Bronchial epithelial cell (primary cell): ENCODE data around the gene AGXT. TPM values are rescaled to one million over a fixed set of nuclear protein-coding genes. Genes with fewer than 3 reads are reported as not detected.
"Not testable (repeated sequence)": the region's sequence is repeated elsewhere in the genome, so short reads cannot be mapped to it uniquely, and the experiment has no call there.

Source experiments
- DNase-seq: peaks from one replicate; pipeline ENCODE4 v3.0.0-alpha.2; 2010; ENCODE audit warnings: low read depth
- FAIRE-seq: peaks from 2 replicates; lab custom pipeline; 2011; peaks lifted over from hg19 to GRCh38; lab: Jason Lieb, UNC
- H3K27me3 ChIP-seq: 2 replicates; pipeline ENCODE4 v1.5.1; 2011; ENCODE audit warnings: low read length; ENCODE audit not compliant: control insufficient read depth, insufficient read depth
- H3K36me3 ChIP-seq: 2 replicates; pipeline ENCODE4 v1.5.1; 2011; ENCODE audit warnings: low read length; ENCODE audit not compliant: control insufficient read depth, insufficient read depth
- H3K4me3 ChIP-seq: 2 replicates; pipeline ENCODE4 v1.5.1; 2011; ENCODE audit warnings: mild to moderate bottlenecking, low read depth, low read length, control low read depth
- total RNA-seq: library from RNA; depleted of rRNA; stranded (reverse); fragments of >200 nt; gene quantifications from 2 replicates; pipeline ENCODE4 v1.2.1, GENCODE V29; 2014
- TF ChIP-seq, protein P1 (sequence below): IDR thresholded peaks from 2 replicates; pipeline ENCODE4 v1.5.1; 2011; ENCODE audit warnings: mild to moderate bottlenecking, moderate library complexity, low read length, control low read depth, inconsistent platforms; ENCODE audit not compliant: insufficient read depth, severe bottlenecking

The AGXT gene
- total RNA-seq, 1 donor from 2014 or later = not detected

DNA sequence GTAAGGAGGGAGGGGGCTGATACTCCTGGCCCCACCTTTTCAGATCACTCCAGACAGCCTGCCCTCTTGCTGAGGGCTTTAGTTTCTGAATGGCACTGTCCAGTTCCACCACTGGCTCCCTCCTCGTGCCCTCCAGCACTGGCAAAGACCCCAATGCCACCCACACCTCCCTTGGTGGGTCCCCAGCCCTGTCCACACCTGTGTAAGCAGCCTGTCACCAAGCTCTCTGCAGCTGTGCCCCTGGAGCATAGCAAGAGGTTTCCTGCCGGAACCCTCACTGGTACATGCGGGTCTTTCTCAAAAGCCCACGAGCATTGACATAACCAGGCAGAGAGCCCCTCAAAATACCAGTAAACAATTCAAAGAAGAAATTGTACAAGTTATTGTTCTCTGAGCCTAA, 31.0 kb upstream of the AGXT start:
- H3K4me3 ChIP-seq = no peak overlapping the region
- no peak for FAIRE-seq
- no peak for DNase-seq
- no peaks in the 10 kb centered on the region for H3K36me3 ChIP-seq
- peaks cover 5% of the 10 kb centered on the region for H3K27me3 ChIP-seq
- TF ChIP-seq, protein P1, sequence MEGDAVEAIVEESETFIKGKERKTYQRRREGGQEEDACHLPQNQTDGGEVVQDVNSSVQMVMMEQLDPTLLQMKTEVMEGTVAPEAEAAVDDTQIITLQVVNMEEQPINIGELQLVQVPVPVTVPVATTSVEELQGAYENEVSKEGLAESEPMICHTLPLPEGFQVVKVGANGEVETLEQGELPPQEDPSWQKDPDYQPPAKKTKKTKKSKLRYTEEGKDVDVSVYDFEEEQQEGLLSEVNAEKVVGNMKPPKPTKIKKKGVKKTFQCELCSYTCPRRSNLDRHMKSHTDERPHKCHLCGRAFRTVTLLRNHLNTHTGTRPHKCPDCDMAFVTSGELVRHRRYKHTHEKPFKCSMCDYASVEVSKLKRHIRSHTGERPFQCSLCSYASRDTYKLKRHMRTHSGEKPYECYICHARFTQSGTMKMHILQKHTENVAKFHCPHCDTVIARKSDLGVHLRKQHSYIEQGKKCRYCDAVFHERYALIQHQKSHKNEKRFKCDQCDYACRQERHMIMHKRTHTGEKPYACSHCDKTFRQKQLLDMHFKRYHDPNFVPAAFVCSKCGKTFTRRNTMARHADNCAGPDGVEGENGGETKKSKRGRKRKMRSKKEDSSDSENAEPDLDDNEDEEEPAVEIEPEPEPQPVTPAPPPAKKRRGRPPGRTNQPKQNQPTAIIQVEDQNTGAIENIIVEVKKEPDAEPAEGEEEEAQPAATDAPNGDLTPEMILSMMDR = no peak

DNA sequence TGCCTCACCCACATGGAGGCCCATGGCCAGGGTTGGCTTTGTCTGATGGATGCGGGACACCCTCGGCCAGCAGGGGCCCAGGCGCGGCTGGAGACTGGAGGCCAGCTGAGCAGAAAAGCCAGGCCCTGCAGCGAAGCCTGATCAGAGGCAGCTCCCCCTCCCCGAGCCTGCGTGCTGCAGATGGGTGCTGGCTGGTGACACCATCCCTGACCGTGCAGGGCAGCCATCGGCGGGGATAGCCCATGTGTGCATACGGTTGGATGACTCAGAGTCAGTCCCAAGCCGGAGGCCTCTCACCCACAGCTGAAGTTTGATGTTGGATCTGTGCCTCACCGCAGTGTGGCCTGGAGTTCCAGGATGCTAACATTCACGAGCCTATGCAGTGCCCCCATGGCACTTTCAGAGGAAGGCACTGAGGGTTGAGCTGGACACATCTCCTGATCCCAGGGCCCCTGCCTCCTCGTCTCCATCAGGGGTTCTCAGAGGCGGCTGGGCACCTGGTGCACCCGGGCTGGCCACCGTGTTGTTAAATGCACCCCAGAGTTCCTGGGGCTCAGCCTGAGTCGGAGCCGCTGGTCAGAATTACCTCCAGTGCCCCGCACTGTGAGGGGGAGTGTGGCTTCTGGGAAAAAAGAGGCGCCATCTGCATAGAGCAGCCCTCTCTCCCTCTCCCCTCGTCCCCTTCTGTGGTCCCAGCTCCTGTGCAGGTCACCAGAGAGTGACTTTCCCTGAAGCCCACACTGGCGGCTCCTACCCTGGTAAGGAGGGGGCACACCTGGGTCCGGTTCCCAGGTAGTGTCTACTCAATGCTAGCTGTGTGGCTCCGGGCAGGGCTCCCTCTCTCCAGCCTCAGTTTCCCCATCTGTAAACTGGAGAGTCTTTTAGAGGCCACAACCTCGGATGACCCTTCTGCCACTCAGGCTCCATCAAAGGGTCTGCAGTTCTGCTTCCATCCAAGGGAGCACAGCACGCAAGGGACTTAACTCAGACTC, 29.2 kb upstream of the AGXT start:
- Histone ChIP-seq H3K27me3 (peaks cover 3% of the 10 kb centered on the region), H3K36me3 (no peaks in the 10 kb centered on the region), H3K4me3 (no peak overlapping the region)
- DNase-seq = no peak
- FAIRE-seq = no peak
- TF ChIP-seq, protein P1 = no peak

DNA sequence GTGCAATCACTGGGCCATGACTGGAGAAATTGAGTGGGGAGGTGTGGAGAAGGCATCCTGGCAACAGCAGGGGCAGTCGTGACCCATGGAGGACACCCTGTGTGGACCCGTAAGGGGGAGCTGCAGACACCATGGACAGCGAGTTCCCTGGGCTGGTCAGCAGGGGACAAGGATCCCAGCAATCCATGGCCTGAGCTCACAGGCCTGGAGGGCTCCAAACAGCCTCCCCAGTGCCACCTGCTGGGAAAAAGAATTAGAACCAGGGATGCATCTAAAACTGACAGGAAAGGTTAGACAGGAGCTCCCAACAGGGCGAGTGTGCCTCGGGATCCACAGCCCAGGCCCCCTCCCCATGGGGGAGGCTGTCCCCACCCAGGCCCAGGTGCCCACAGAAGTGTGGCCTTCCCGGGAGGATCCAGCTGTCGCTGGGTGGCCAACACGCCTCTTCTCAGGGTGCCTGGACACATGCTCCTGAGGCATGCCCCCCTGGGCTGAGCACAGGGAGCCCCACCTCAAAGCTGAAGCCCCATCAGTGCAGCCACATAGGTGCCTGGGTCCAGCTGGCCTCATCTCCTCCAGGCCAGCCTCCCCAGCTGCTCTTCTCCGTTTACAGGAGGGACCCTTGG, 28.1 kb upstream of the AGXT start:
- Histone ChIP-seq H3K27me3 (peaks cover 3% of the 10 kb centered on the region), H3K4me3 (no peak overlapping the region), H3K36me3 (no peaks in the 10 kb centered on the region)
- no peak for FAIRE-seq
- DNase-seq = peak; percentile 38
- TF ChIP-seq, protein P1 = peak; percentile 72

DNA sequence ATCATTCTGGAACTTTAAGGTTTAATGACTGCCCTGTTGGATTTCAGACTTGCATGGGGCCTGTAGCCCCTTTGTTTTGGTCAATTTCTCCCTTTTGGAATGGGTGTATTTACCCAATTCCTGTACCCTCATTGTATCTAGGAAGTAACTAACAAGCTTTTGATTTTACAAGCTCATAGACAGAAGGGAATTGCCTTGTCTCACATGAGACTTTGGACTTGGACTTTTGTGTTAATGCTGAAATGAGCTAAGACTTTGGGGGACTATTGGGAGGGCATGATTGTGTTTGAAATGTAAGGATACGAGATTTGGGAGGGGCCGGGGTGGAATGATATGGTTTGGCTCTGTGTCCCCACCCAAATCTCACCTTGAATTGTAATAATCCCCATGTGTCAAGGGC, 22.3 kb upstream of the AGXT start:
- not testable (repeated sequence) for DNase-seq, H3K27me3 ChIP-seq, H3K36me3 ChIP-seq, FAIRE-seq, H3K4me3 ChIP-seq

DNA sequence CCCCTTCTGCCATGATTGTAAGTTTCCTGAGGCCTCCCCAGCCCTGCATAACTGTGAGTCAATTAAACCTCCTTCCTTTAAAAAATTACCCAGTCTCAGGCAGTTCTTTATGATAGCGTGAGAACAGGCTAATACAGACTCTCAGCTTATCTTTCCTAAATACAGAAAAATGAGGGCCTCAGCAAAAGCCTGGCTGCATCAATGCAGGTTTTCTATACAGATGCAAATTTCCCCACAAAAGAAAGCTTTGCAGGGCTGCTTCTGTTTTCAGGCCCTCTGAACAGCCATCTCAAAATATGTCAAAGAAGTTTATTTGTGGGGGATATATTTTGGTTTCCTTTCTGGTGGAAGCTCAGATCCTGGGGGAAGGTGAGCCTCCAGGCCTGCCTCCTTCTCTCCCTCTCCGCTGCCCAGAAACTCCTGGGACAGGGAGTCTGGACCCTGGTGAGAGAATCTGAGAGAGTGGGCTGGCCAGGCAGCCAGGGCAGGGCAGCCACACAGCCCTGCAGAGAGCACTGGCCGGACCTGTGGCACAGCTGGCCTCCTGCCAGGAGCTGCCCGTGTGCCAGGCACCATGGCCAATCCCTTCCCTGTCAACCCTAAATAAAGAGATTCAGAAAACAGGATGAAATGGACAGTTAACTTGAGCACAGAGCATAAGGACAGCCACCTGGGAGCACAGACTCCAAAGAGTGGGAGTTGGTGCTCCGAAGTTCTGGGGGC, 21.6 kb upstream of the AGXT start:
- TF ChIP-seq, protein P1 = no peak
- DNase-seq = no peak
- Histone ChIP-seq H3K27me3 (peaks cover 2% of the 10 kb centered on the region), H3K4me3 (no peak overlapping the region), H3K36me3 (no peaks in the 10 kb centered on the region)
- FAIRE-seq = no peak

- Histone ChIP-seq H3K4me3 (no peak overlapping the region), H3K36me3 (no peaks in the 10 kb centered on the region), H3K27me3 (peaks cover 2% of the 10 kb centered on the region)
- DNase-seq (no peak), FAIRE-seq (peak; percentile 82)
- TF ChIP-seq, protein P1 = no peak
Observed at GRCh38 chr2:240847817-240848216, 20.8 kb upstream of the AGXT start.
